ENCODE results near the gene IFNA7.

GRCh38 chr9:21234153-21234687, 32.2 kb upstream of the IFNA7 start:
- TF ChIP-seq POLR2A (IDR thresholded peaks at IDR 0.05): no peak
- no peak for TF ChIP-seq CTCF (IDR thresholded peaks at IDR 0.05)
